Stomach smooth muscle (tissue), 2 donors: Measurements from ENCODE around the gene ADCY3.
"Not testable (repeated sequence)": the region's sequence is repeated elsewhere in the genome, so short reads cannot be mapped to it uniquely, and the experiment has no call there.

ENCODE experiments used
- H3K27ac ChIP-seq: one replicate; pipeline ENCODE4 v1.7.0; 2013; ENCODE audit warnings: mild to moderate bottlenecking, low read length, inconsistent platforms
- H3K27me3 ChIP-seq, 2 donors: one replicate each; pipeline ENCODE4 v1.7.0; 2013; ENCODE audit warnings: low read length in 2 of 2; ENCODE audit not compliant: insufficient read depth in 2 of 2, control insufficient read depth in 1 of 2
- H3K36me3 ChIP-seq, 2 donors: one replicate each; pipeline ENCODE4 v1.7.0; 2013; ENCODE audit warnings: low read length in 2 of 2; ENCODE audit not compliant: control insufficient read depth in 2 of 2, insufficient read depth in 2 of 2
- H3K4me1 ChIP-seq: one replicate; pipeline ENCODE4 v1.7.0; 2013; ENCODE audit warnings: low read length; ENCODE audit not compliant: control insufficient read depth, insufficient read depth
- H3K4me3 ChIP-seq, 2 donors: one replicate each; pipeline ENCODE4 v1.7.0; 2013; ENCODE audit warnings: low read length in 2 of 2
- H3K9ac ChIP-seq, 2 donors: one replicate each; pipeline ENCODE4 v1.7.0; 2013; ENCODE audit warnings: low read length in 2 of 2, mild to moderate bottlenecking in 1 of 2
- H3K9me3 ChIP-seq, 2 donors: one replicate each; pipeline ENCODE4 v1.7.0; 2013; ENCODE audit warnings: low read length in 2 of 2; ENCODE audit not compliant: control insufficient read depth in 2 of 2
- donor health status: healthy.
- donor health status: Pancreatic carcinoma.

ADCY3 gene

GRCh38 chr2:24809316-24810007, 110.6 kb downstream of the ADCY3 start:
- Histone ChIP-seq H3K9me3 (no peaks in the 10 kb centered on the region), H3K36me3 (no peaks in the 10 kb centered on the region), H3K27ac (no peak overlapping the region), H3K4me3 (no peak overlapping the region), H3K4me1 (no peaks in the 10 kb centered on the region), H3K9ac (no peak overlapping the region), H3K27me3 (no peaks in the 10 kb centered on the region)

- no peaks in the 10 kb centered on the region for H3K9me3 ChIP-seq
- H3K27me3 ChIP-seq = no peaks in the 10 kb centered on the region
- no peak overlapping the region for H3K27ac ChIP-seq
These were observed 113.4 kb downstream of the ADCY3 start for GRCh38 chr2:24806661-24807036.

GRCh38 chr2:24805811-24806660, 114.0 kb downstream of the ADCY3 start:
- not testable (repeated sequence) for H3K9me3 ChIP-seq, H3K36me3 ChIP-seq, H3K9ac ChIP-seq, H3K4me1 ChIP-seq, H3K27ac ChIP-seq, H3K4me3 ChIP-seq, H3K27me3 ChIP-seq

More at GRCh38 chr2:24806661-24807036, 113.4 kb downstream of the ADCY3 start:
- no peak overlapping the region for H3K9ac ChIP-seq
- H3K4me1 ChIP-seq = no peaks in the 10 kb centered on the region
- H3K36me3 ChIP-seq = no peaks in the 10 kb centered on the region
- no peak overlapping the region for H3K4me3 ChIP-seq

- H3K27me3 ChIP-seq, H3K27ac ChIP-seq, H3K9ac ChIP-seq, H3K36me3 ChIP-seq, H3K4me1 ChIP-seq, H3K4me3 ChIP-seq, H3K9me3 ChIP-seq: not testable (repeated sequence)
These were observed 119.5 kb downstream of the ADCY3 start for GRCh38 chr2:24800487-24800886.

- no peaks in the 10 kb centered on the region for H3K9me3 ChIP-seq
- no peaks in the 10 kb centered on the region for H3K27me3 ChIP-seq
- no peak overlapping the region for H3K27ac ChIP-seq
- H3K36me3 ChIP-seq = no peaks in the 10 kb centered on the region
- H3K4me3 ChIP-seq = no peak overlapping the region
- H3K4me1 ChIP-seq = peaks cover 7% of the 10 kb centered on the region
- no peak overlapping the region for H3K9ac ChIP-seq
These were observed 122.4 kb downstream of the ADCY3 start for GRCh38 chr2:24797644-24798043.

- Histone ChIP-seq H3K9me3 (no peaks in the 10 kb centered on the region), H3K27me3 (no peaks in the 10 kb centered on the region), H3K4me1 (peaks cover 7% of the 10 kb centered on the region), H3K27ac (no peak overlapping the region), H3K9ac (peak overlapping the region in 1 of 2 donors; percentile 96), H3K36me3 (peaks cover 0 to 2% of the 10 kb centered on the region in 2 donors), H3K4me3 (peak overlapping the region; percentile 95 to 97)
These were observed 126.1 kb downstream of the ADCY3 start for GRCh38 chr2:24793761-24794435.

GRCh38 chr2:24792874-24793760, 126.9 kb downstream of the ADCY3 start, which contains the start of the genes CENPO and PTRHD1:
Gene CENPO (plus strand): TSS chr2:24793425. CDS start chr2:24793920, 495 bp downstream.
Gene PTRHD1 (minus strand): TSS chr2:24793391. CDS start chr2:24793377, 14 bp downstream.
- Histone ChIP-seq H3K9me3 (no peaks in the 10 kb centered on the region), H3K4me3 (peak within 1 kb of the TSS; percentile 95 to 97), H3K4me1 (peaks cover 7% of the 10 kb centered on the region), H3K27ac (peak within 1 kb of the TSS; percentile 95), H3K27me3 (no peaks in the 10 kb centered on the region), H3K9ac (peak within 1 kb of the TSS; percentile 91 to 96), H3K36me3 (peaks cover 0 to 2% of the 10 kb centered on the region in 2 donors)

- Histone ChIP-seq H3K36me3 (peaks cover 0 to 2% of the 10 kb centered on the region in 2 donors), H3K9me3 (no peaks in the 10 kb centered on the region), H3K9ac (peak overlapping the region; percentile 91 to 96), H3K4me1 (peaks cover 7% of the 10 kb centered on the region), H3K27me3 (no peaks in the 10 kb centered on the region), H3K4me3 (peak overlapping the region; percentile 95 to 97), H3K27ac (peak overlapping the region; percentile 95)
These were observed 127.5 kb downstream of the ADCY3 start for GRCh38 chr2:24792542-24792873.

GRCh38 chr2:24791452-24791851, 128.6 kb downstream of the ADCY3 start:
- H3K4me3 ChIP-seq = no peak overlapping the region
- no peaks in the 10 kb centered on the region for H3K27me3 ChIP-seq
- H3K36me3 ChIP-seq = peaks cover 0 to 2% of the 10 kb centered on the region in 2 donors
- no peaks in the 10 kb centered on the region for H3K9me3 ChIP-seq
- H3K4me1 ChIP-seq = peaks cover 7% of the 10 kb centered on the region
- H3K9ac ChIP-seq = no peak overlapping the region
- H3K27ac ChIP-seq = no peak overlapping the region

- Histone ChIP-seq H3K4me1 (peaks cover 4% of the 10 kb centered on the region), H3K36me3 (peaks cover 0 to 2% of the 10 kb centered on the region in 2 donors), H3K27ac (no peak overlapping the region), H3K4me3 (no peak overlapping the region), H3K27me3 (no peaks in the 10 kb centered on the region), H3K9ac (no peak overlapping the region), H3K9me3 (no peaks in the 10 kb centered on the region)
These were observed 131.2 kb downstream of the ADCY3 start for GRCh38 chr2:24788816-24789215.
